GM12878 (cell line): Measurements from ENCODE around the gene ADAMTSL5. TPM values are rescaled to one million over a fixed set of nuclear protein-coding genes. Genes with fewer than 3 reads are reported as not detected.

Experiments
- ATAC-seq: fragments of 200-7000 bp; cut with Tn5 transposase; 3 replicates; pipeline ENCODE4 v1.9.1; 2020; ENCODE audit warnings: mild to moderate bottlenecking, moderate library complexity
- BruUV-seq: library from RNA; stranded (reverse); fragments of 400-500 nt; replicated peaks from 2 replicates; lab custom pipeline; 2021; lab: Mats Ljungman, UMichigan
- CTCF ChIA-PET: fragments of 300-600 bp; sonication (Branson Sonifier 250); formaldehyde crosslinking; extraction: SDS; loops from one replicate; lab custom pipeline; 2021; ENCODE audit warnings: inconsistent platforms; lab: Yijun Ruan, JAX
- POLR2A ChIA-PET: fragments of 350-600 bp; formaldehyde crosslinking; extraction: SDS; loops from one replicate; lab custom pipeline; 2021; ENCODE audit warnings: inconsistent platforms; lab: Charles Lee
- RAD21 ChIA-PET: fragments of 300-600 bp; sonication (Branson Sonifier 250); formaldehyde crosslinking; loops from one replicate; lab custom pipeline; 2023; ENCODE audit warnings: antibody characterized with exemption; ENCODE audit not compliant: unreplicated experiment; lab: Charles Lee
- SMC1A ChIA-PET: fragments of 300-600 bp; sonication (Branson Sonifier 250); formaldehyde crosslinking; loops from one replicate; lab custom pipeline; 2023; ENCODE audit not compliant: unreplicated experiment, uncharacterized antibody; lab: Charles Lee
- DNase-seq: peaks from one replicate; pipeline ENCODE4 v3.0.0-alpha.2; 2011; ENCODE audit warnings: low read depth, low spot score
- FAIRE-seq: peaks from 3 replicates; lab custom pipeline; 2011; peaks lifted over from hg19 to GRCh38; lab: Jason Lieb, UNC
- H2AFZ ChIP-seq: 2 replicates; pipeline ENCODE4 v1.6.0; 2011; ENCODE audit warnings: low read depth, low read length, control low read depth; ENCODE audit not compliant: control insufficient read depth
- H3K27ac ChIP-seq: 2 replicates; pipeline ENCODE4 v1.5.1; 2011; ENCODE audit warnings: control low read depth; ENCODE audit not compliant: control insufficient read depth, insufficient read depth
- H3K27me3 ChIP-seq, 2 experiments: replicated peaks in 1 of 2; 2 replicates each; pipeline versions ENCODE4 v1.6.0 to v1.6.1; 2011; ENCODE audit warnings: low read length in 1 of 2; ENCODE audit not compliant: control insufficient read depth in 2 of 2, insufficient read depth in 2 of 2
- H3K36me3 ChIP-seq, 2 experiments: 2 replicates each; pipeline ENCODE4 v1.5.1; 2011; ENCODE audit warnings: low read length in 1 of 2; ENCODE audit not compliant: control insufficient read depth in 2 of 2, insufficient read depth in 2 of 2
- H3K4me1 ChIP-seq: 2 replicates; pipeline ENCODE4 v1.6.1; 2011; ENCODE audit warnings: mild to moderate bottlenecking, low read length, moderate library complexity, mixed read lengths; ENCODE audit not compliant: control insufficient read depth, insufficient read depth
- H3K4me2 ChIP-seq: 2 replicates; pipeline ENCODE4 v1.6.0; 2011; ENCODE audit warnings: control low read depth; ENCODE audit not compliant: control insufficient read depth, insufficient read depth
- H3K4me3 ChIP-seq: fragments of 200-600 bp; sonication (generic); 2 replicates; pipeline ENCODE4 v1.5.1; 2016
- H3K79me2 ChIP-seq: 2 replicates; pipeline ENCODE4 v1.6.0; 2011; ENCODE audit warnings: low read length; ENCODE audit not compliant: control insufficient read depth, insufficient read depth
- H3K9ac ChIP-seq: 2 replicates; pipeline ENCODE4 v1.8.0; 2011; ENCODE audit warnings: low read length, control low read depth, mixed read lengths; ENCODE audit not compliant: control insufficient read depth, insufficient read depth
- H3K9me3 ChIP-seq: replicated peaks from 3 replicates; pipeline ENCODE4 v1.5.1; 2011; ENCODE audit warnings: mild to moderate bottlenecking, low read length; ENCODE audit not compliant: control insufficient read depth, insufficient read depth
- H4K20me1 ChIP-seq: 2 replicates; pipeline ENCODE4 v1.6.0; 2011; ENCODE audit not compliant: control insufficient read depth, insufficient read depth
- ETV6 ChIP-seq, 2 experiments: fragments of 450-650 bp in 1 of 2; IDR thresholded peaks in 1 of 2; conservative IDR thresholded peaks in 1 of 2; 2 replicates each; pipeline ENCODE4 v1.6.1; 2014; ENCODE audit warnings: antibody characterized with exemption in 1 of 2, borderline replicate concordance in 1 of 2, low read depth in 1 of 2, mild to moderate bottlenecking in 1 of 2, moderate library complexity in 1 of 2
- HDAC6 ChIP-seq: fragments of 200-600 bp; sonication (generic); IDR thresholded peaks from one replicate; pipeline ENCODE4 v1.8.0; 2017; ENCODE audit warnings: antibody characterized with exemption; ENCODE audit not compliant: unreplicated experiment
- KDM1A ChIP-seq: fragments of 200-600 bp; sonication (generic); IDR thresholded peaks from 2 replicates; pipeline ENCODE4 v1.6.1; 2016; ENCODE audit warnings: borderline replicate concordance
- KLF5 ChIP-seq: fragments of 450-650 bp; IDR thresholded peaks from 2 replicates; pipeline ENCODE4 v1.6.1; 2014; ENCODE audit warnings: mild to moderate bottlenecking; ENCODE audit not compliant: partially characterized antibody
- NFYB ChIP-seq: IDR thresholded peaks from 2 replicates; pipeline ENCODE4 v1.6.1; 2011; ENCODE audit warnings: low read depth, mild to moderate bottlenecking, low read length, improper control_type of control experiment, moderate library complexity; ENCODE audit not compliant: insufficient read depth
- PAX5 ChIP-seq: IDR thresholded peaks from 2 replicates; pipeline ENCODE4 v1.6.1; 2011; ENCODE audit warnings: low read depth, low read length, borderline replicate concordance
- POLR2A ChIP-seq: IDR thresholded peaks from 2 replicates; pipeline ENCODE4 v1.6.1; 2011; ENCODE audit warnings: low read depth, mild to moderate bottlenecking, low read length
- REST ChIP-seq: IDR thresholded peaks from 2 replicates; pipeline ENCODE4 v1.6.1; 2012; ENCODE audit warnings: mild to moderate bottlenecking, low read depth, low read length
- YBX1 ChIP-seq: fragments of 450-650 bp; IDR thresholded peaks from 2 replicates; pipeline ENCODE4 v1.6.1; 2016; ENCODE audit warnings: antibody characterized with exemption
- WGBS: methylation state at CpG from one replicate; pipeline ENCODE4 v1.1.6; 2016; ENCODE audit warnings: low lambda C conversion rate; ENCODE audit not compliant: insufficient replicate concordance, insufficient coverage; ENCODE audit errors: missing lambda C conversion rate; 5-methylcytosine and 5-hydroxymethylcytosine counted together
- in situ Hi-C: fragments of 300-500 bp; cut with MboI; formaldehyde crosslinking; loops from 9 replicates; pipeline ENCODE4 v1.14.3; 2018; ENCODE audit warnings: mixed read lengths
- intact Hi-C: fragments of 100-400 bp; cut with micrococcal nuclease; formaldehyde crosslinking; loops from one replicate; pipeline ENCODE4 v1.14.2; 2022; ENCODE audit not compliant: unreplicated experiment
- polyA plus RNA-seq, 11 experiments: library from polyadenylated mRNA; depleted of rRNA in 4 of 11; unstranded in 6 of 11; stranded (reverse) in 5 of 11; fragments of >200 nt; fragmentation: Nextera tagmentation in 4 of 11; fragmentation: Illumina TruSeq in 1 of 11; extraction: Ambion mirVana in 4 of 11; extraction: Trizol in 1 of 11; gene quantifications; 1 replicate in 1 of 11; 2 replicates in 10 of 11; pipeline versions ENCODE4 v1.2.1 to v1.2.3, GENCODE V29; 2011 to 2016; ENCODE audit warnings: inconsistent platforms in 2 of 11, missing spikeins in 2 of 11, low read depth in 1 of 11
- total RNA-seq, 4 experiments: library from RNA; depleted of rRNA in 3 of 4; stranded (reverse); fragments of >200 nt in 3 of 4; fragmentation: Illumina TruSeq in 1 of 4; extraction: Trizol in 1 of 4; gene quantifications; 2 replicates each; pipeline versions ENCODE4 v1.2.1 to v1.2.3, GENCODE V29; 2013 to 2021
- TF ChIP-seq, protein P1 (sequence below): fragments of 450-650 bp; formaldehyde crosslinking; IDR thresholded peaks from 2 replicates; pipeline ENCODE4 v1.4.0; 2020; ENCODE audit warnings: mild to moderate bottlenecking, moderate library complexity

Gene ADAMTSL5
- total and polyA plus RNA-seq, 10 of the 15 experiments (the other 5 are each of a cell fraction or from before 2014, with no cell fraction given) = 0.04 to 0.83 (median 0.32) TPM; not detected in 4

GRCh38 chr19:1467490-1468273 is 45.1 kb downstream of the ADAMTSL5 start:
- POLR2A ChIA-PET = no interaction called here
- SMC1A ChIA-PET = no interaction called here
- no peaks in the 10 kb centered on the region for H3K36me3 ChIP-seq
- H3K4me3 ChIP-seq = no peak overlapping the region
- peaks cover 7% of the 10 kb centered on the region for H4K20me1 ChIP-seq
- no peak overlapping the region for H3K4me2 ChIP-seq
- no peak overlapping the region for H3K9ac ChIP-seq
- RAD21 ChIA-PET = no interaction called here
- CTCF ChIA-PET = no interaction called here
- peaks cover 7% of the 10 kb centered on the region for H3K4me1 ChIP-seq
- no TSS peak for BruUV-seq
- H3K79me2 ChIP-seq = no peaks in the 10 kb centered on the region
- intact Hi-C loops = no loop called here
- H3K9me3 ChIP-seq = no peaks in the 10 kb centered on the region
- no peak for TF ChIP-seq HDAC6
- TF ChIP-seq KDM1A = no peak
- TF ChIP-seq POLR2A = 0 out of 2 replicates have a peak, but pooled peaks have one; percentile 31
- TF ChIP-seq, all 136 proteins: peak for 1
- H3K27ac ChIP-seq = no peak overlapping the region
- ATAC-seq = no peak
- no peak overlapping the region for H2AFZ ChIP-seq
- FAIRE-seq = no peak
- 12% methylated on average over 92 of the region's 92 CpGs for WGBS
- in situ Hi-C loops = no loop called here
- H3K27me3 ChIP-seq = peaks cover 10 to 27% of the 10 kb centered on the region in 2 experiments
- DNase-seq = no peak

DNA sequence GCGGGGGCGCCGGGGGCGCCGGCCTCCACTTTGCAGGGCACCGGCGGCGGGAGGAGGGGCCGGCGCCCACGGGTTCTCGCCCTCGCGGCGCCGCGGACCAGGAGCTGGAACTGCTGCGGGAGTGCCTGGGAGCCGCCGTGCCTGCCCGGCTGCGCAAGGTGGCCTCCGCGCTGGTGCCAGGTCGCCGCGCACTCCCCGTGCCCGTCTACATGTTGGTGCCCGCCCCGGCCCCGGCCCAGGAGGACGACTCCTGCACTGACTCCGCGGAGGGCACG is 45.7 kb downstream of the ADAMTSL5 start:
- SMC1A ChIA-PET = no interaction called here
- H2AFZ ChIP-seq = no peak overlapping the region
- peaks cover 7% of the 10 kb centered on the region for H3K4me1 ChIP-seq
- ATAC-seq (no peak), DNase-seq (no peak), FAIRE-seq (no peak)
- intact Hi-C loops = no loop called here
- peaks cover 10 to 27% of the 10 kb centered on the region in 2 experiments for H3K27me3 ChIP-seq
- H3K9me3 ChIP-seq = no peaks in the 10 kb centered on the region
- RAD21 ChIA-PET = no interaction called here
- CTCF ChIA-PET = no interaction called here
- no peak overlapping the region for H3K9ac ChIP-seq
- BruUV-seq = no TSS peak
- WGBS = 9% methylated on average over 20 of the region's 36 CpGs
- POLR2A ChIA-PET = no interaction called here
- no peaks in the 10 kb centered on the region for H3K79me2 ChIP-seq
- no peaks in the 10 kb centered on the region for H3K36me3 ChIP-seq
- H3K27ac ChIP-seq = no peak overlapping the region
- H4K20me1 ChIP-seq = peaks cover 7% of the 10 kb centered on the region
- in situ Hi-C loops = no loop called here
- no peak overlapping the region for H3K4me3 ChIP-seq
- no peak overlapping the region for H3K4me2 ChIP-seq
- TF ChIP-seq KLF5 = no peak
- TF ChIP-seq PAX5 = no peak
- no peak for TF ChIP-seq REST
- TF ChIP-seq ETV6 (conservative IDR thresholded peaks at IDR 0.05 in 1 of 2, IDR thresholded peaks at IDR 0.05 in 1 of 2; ENCODE audit: borderline replicate concordance in 1 of 2, low read depth in 1 of 2) = no peak
- TF ChIP-seq, protein P1, sequence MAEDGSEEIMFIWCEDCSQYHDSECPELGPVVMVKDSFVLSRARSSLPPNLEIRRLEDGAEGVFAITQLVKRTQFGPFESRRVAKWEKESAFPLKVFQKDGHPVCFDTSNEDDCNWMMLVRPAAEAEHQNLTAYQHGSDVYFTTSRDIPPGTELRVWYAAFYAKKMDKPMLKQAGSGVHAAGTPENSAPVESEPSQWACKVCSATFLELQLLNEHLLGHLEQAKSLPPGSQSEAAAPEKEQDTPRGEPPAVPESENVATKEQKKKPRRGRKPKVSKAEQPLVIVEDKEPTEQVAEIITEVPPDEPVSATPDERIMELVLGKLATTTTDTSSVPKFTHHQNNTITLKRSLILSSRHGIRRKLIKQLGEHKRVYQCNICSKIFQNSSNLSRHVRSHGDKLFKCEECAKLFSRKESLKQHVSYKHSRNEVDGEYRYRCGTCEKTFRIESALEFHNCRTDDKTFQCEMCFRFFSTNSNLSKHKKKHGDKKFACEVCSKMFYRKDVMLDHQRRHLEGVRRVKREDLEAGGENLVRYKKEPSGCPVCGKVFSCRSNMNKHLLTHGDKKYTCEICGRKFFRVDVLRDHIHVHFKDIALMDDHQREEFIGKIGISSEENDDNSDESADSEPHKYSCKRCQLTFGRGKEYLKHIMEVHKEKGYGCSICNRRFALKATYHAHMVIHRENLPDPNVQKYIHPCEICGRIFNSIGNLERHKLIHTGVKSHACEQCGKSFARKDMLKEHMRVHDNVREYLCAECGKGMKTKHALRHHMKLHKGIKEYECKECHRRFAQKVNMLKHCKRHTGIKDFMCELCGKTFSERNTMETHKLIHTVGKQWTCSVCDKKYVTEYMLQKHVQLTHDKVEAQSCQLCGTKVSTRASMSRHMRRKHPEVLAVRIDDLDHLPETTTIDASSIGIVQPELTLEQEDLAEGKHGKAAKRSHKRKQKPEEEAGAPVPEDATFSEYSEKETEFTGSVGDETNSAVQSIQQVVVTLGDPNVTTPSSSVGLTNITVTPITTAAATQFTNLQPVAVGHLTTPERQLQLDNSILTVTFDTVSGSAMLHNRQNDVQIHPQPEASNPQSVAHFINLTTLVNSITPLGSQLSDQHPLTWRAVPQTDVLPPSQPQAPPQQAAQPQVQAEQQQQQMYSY (CRISPR knock-in tag) = no peak
- TF ChIP-seq YBX1 = no peak
- no peak for TF ChIP-seq NFYB
